MCF 10A (cell line): Measurements from ENCODE around the gene GABRG3. TPM values are rescaled to one million over a fixed set of nuclear protein-coding genes. Genes with fewer than 3 reads are reported as not detected.

Experiments used
- BruUV-seq: library from RNA; stranded (reverse); fragments of 400-500 nt; replicated peaks from 2 replicates; lab custom pipeline; 2021; lab: Mats Ljungman, UMichigan
- CTCF ChIA-PET: fragments of 300-600 bp; sonication (Branson Sonifier 250); formaldehyde crosslinking; extraction: SDS; loops from one replicate; lab custom pipeline; 2021; ENCODE audit warnings: antibody characterized with exemption, inconsistent platforms; lab: Yijun Ruan, JAX
- POLR2A ChIA-PET: fragments of 300-600, 350-650 bp; sonication (Branson Sonifier 250); formaldehyde crosslinking; extraction: SDS; loops from one replicate; lab custom pipeline; 2020; ENCODE audit warnings: antibody characterized with exemption, inconsistent platforms; lab: Yijun Ruan, JAX
- DNase-seq: peaks from one replicate; pipeline ENCODE4 v3.0.0-alpha.2; 2018; ENCODE audit not compliant: unreplicated experiment
- H3K27ac Mint-ChIP-seq: one replicate; pipeline ENCODE4 v1.8.0; 2022; ENCODE audit warnings: mild to moderate bottlenecking, low read depth, mixed read lengths; ENCODE audit not compliant: unreplicated experiment
- H3K27me3 Mint-ChIP-seq: one replicate; pipeline ENCODE4 v1.8.0; 2022; ENCODE audit warnings: mixed read lengths; ENCODE audit not compliant: insufficient read depth, unreplicated experiment
- H3K36me3 Mint-ChIP-seq: one replicate; pipeline ENCODE4 v1.8.0; 2022; ENCODE audit warnings: mild to moderate bottlenecking, moderate library complexity, mixed read lengths; ENCODE audit not compliant: insufficient read depth, unreplicated experiment
- H3K4me1 Mint-ChIP-seq: one replicate; pipeline ENCODE4 v1.8.0; 2022; ENCODE audit warnings: mixed read lengths; ENCODE audit not compliant: insufficient read depth, unreplicated experiment
- H3K4me3 Mint-ChIP-seq: one replicate; pipeline ENCODE4 v1.8.0; 2022; ENCODE audit warnings: mild to moderate bottlenecking, moderate library complexity, mixed read lengths; ENCODE audit not compliant: unreplicated experiment
- H3K9me3 Mint-ChIP-seq: one replicate; pipeline ENCODE4 v1.8.0; 2022; ENCODE audit warnings: mixed read lengths; ENCODE audit not compliant: unreplicated experiment
- intact Hi-C: fragments of 100-400 bp; cut with micrococcal nuclease; formaldehyde crosslinking; loops from 2 replicates; pipeline ENCODE4 v1.14.1; 2022
- total RNA-seq: library from RNA; stranded (reverse); gene quantifications from 2 replicates; pipeline ENCODE4 v1.2.3, GENCODE V29; 2022
- TF ChIP-seq, protein P1 (sequence below): fragments of 200-600 bp; IDR thresholded peaks from one replicate; pipeline ENCODE4 v1.8.0; 2022; ENCODE audit warnings: antibody characterized with exemption, mild to moderate bottlenecking; ENCODE audit not compliant: unreplicated experiment

Gene GABRG3
- total RNA-seq, 1 experiment from 2014 or later = not detected

DNA sequence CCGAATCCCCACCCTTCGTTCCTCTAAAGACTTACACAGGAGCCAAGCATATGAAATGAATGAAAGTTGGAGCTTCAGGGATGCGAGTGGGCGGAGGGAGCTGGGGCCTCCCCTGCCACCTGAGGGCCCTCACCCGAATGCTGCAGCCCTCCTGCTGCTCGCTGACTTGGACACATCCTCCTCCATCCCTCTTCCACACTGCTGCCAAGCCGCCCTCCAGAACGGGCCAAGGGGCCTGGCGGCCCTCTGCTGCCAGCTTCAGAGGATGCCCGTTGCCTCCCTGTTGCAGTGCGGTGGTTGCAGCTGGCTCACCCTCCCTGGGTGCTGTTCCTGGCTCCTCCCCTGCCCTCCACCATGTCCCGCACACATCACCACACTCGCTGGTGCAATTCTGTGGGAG, 71.2 kb downstream of the GABRG3 start:
- intact Hi-C loops = no loop called here

GRCh38 chr15:27042646-27043045, 71.7 kb downstream of the GABRG3 start:
- Mint-ChIP-seq H3K4me1 (no peaks in the 10 kb centered on the region), H3K27me3 (no peaks in the 10 kb centered on the region), H3K27ac (no peak overlapping the region), H3K4me3 (no peak overlapping the region), H3K36me3 (no peaks in the 10 kb centered on the region), H3K9me3 (peaks cover 24% of the 10 kb centered on the region)
- intact Hi-C loops = no loop called here
- no peak for DNase-seq
- TF ChIP-seq, protein P1, sequence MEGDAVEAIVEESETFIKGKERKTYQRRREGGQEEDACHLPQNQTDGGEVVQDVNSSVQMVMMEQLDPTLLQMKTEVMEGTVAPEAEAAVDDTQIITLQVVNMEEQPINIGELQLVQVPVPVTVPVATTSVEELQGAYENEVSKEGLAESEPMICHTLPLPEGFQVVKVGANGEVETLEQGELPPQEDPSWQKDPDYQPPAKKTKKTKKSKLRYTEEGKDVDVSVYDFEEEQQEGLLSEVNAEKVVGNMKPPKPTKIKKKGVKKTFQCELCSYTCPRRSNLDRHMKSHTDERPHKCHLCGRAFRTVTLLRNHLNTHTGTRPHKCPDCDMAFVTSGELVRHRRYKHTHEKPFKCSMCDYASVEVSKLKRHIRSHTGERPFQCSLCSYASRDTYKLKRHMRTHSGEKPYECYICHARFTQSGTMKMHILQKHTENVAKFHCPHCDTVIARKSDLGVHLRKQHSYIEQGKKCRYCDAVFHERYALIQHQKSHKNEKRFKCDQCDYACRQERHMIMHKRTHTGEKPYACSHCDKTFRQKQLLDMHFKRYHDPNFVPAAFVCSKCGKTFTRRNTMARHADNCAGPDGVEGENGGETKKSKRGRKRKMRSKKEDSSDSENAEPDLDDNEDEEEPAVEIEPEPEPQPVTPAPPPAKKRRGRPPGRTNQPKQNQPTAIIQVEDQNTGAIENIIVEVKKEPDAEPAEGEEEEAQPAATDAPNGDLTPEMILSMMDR = no peak
- ChIA-PET CTCF (no interaction called here), POLR2A (no interaction called here)
- no TSS peak for BruUV-seq

More for the DNA sequence above, 71.2 kb downstream of the GABRG3 start:
- ChIA-PET CTCF (no interaction called here), POLR2A (no interaction called here)
- no peak overlapping the region for H3K4me3 Mint-ChIP-seq
- no peak for DNase-seq
- H3K27me3 Mint-ChIP-seq = no peaks in the 10 kb centered on the region
- H3K27ac Mint-ChIP-seq = no peak overlapping the region
- no peaks in the 10 kb centered on the region for H3K36me3 Mint-ChIP-seq
- no peaks in the 10 kb centered on the region for H3K4me1 Mint-ChIP-seq
- TF ChIP-seq, protein P1 = no peak
- BruUV-seq = no TSS peak
- peaks cover 28% of the 10 kb centered on the region for H3K9me3 Mint-ChIP-seq

- intact Hi-C loops = no loop called here
- Mint-ChIP-seq H3K36me3 (no peaks in the 10 kb centered on the region), H3K4me3 (no peak overlapping the region), H3K27ac (no peak overlapping the region), H3K4me1 (no peaks in the 10 kb centered on the region), H3K9me3 (peaks cover 24% of the 10 kb centered on the region), H3K27me3 (no peaks in the 10 kb centered on the region)
- ChIA-PET CTCF (no interaction called here), POLR2A (no interaction called here)
- TF ChIP-seq, protein P1 = no peak
- no TSS peak for BruUV-seq
- DNase-seq = no peak
Observed at GRCh38 chr15:27043770-27044169, 72.8 kb downstream of the GABRG3 start.

DNA sequence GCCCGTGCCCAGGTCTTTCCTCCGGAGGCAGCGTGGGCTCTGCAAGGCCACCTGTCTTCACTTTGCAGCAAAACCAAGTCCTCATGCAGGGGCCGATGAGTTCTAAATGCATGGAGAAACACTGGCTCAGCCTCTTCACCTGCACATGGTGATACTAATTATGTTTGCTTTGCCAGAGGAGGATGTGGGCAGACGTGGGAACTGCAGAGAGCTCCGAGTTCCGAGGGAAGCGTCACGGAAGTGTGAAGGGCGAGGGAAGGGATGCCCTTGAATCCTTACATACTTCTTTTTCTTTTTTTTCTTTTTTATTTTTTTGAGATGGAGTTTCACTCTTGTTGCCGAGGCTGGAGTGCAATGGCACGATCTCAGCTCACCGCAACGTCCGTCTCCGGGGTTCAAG, 74.8 kb downstream of the GABRG3 start:
- Mint-ChIP-seq H3K4me1 (no peaks in the 10 kb centered on the region), H3K4me3 (no peak overlapping the region), H3K27ac (no peak overlapping the region), H3K9me3 (peaks cover 35% of the 10 kb centered on the region), H3K27me3 (no peaks in the 10 kb centered on the region), H3K36me3 (no peaks in the 10 kb centered on the region)
- ChIA-PET CTCF (no interaction called here), POLR2A (no interaction called here)
- intact Hi-C loops = no loop called here
- TF ChIP-seq, protein P1 = no peak
- BruUV-seq = no TSS peak
- no peak for DNase-seq
